OCI-LY3 (cell line): ENCODE measurements around the gene RAPGEF5.

Source experiments
- EZH2phosphoT487 ChIP-seq: fragments of 200-600 bp; shearing (Covaris generic); IDR thresholded peaks from 2 replicates; pipeline ENCODE4 v1.6.1; 2018; ENCODE audit warnings: antibody characterized with exemption, mixed run types, low read depth
- TF ChIP-seq, protein P1 (sequence below): fragments of 200-600, 300-600 bp; sonication (generic); IDR thresholded peaks from 2 replicates; pipeline ENCODE4 v1.5.1; 2014; ENCODE audit warnings: antibody characterized with exemption, low read length, low read depth

DNA sequence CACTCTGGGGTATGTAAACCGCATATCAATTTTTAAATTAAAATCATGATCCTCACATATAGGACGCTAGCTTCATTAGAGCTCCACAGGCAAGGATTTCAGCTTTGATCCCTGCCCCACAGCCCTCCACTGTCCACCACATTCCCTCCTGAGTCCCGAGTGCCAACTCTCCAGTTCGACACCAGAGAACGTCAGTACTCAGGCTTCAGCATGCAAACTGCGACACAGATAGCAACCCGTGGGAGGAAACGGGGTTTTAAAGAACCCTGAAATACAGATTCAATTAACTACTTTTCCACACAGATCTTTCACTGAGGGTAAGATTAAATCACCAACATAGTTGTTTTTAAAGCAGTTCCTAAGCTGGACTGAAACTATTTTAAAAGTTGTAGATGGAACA is 26.1 kb downstream of the RAPGEF5 start:
- TF ChIP-seq, protein P1, sequence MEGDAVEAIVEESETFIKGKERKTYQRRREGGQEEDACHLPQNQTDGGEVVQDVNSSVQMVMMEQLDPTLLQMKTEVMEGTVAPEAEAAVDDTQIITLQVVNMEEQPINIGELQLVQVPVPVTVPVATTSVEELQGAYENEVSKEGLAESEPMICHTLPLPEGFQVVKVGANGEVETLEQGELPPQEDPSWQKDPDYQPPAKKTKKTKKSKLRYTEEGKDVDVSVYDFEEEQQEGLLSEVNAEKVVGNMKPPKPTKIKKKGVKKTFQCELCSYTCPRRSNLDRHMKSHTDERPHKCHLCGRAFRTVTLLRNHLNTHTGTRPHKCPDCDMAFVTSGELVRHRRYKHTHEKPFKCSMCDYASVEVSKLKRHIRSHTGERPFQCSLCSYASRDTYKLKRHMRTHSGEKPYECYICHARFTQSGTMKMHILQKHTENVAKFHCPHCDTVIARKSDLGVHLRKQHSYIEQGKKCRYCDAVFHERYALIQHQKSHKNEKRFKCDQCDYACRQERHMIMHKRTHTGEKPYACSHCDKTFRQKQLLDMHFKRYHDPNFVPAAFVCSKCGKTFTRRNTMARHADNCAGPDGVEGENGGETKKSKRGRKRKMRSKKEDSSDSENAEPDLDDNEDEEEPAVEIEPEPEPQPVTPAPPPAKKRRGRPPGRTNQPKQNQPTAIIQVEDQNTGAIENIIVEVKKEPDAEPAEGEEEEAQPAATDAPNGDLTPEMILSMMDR, result no peak
- no peak for TF ChIP-seq EZH2phosphoT487
